HepG2 (cell line): ENCODE measurements around the gene SSR2. TPM values are rescaled to one million over a fixed set of nuclear protein-coding genes. Genes with fewer than 3 reads are reported as not detected.

Experiments
- ATF1 ChIP-seq: IDR thresholded peaks from 2 replicates; pipeline ENCODE4 v1.6.1; 2016; ENCODE audit warnings: mild to moderate bottlenecking, control low read depth
- FOSL2 ChIP-seq: sonication (generic); formaldehyde crosslinking; IDR thresholded peaks from 2 replicates; pipeline ENCODE4 v1.4.0; 2020; ENCODE audit warnings: missing genetic modification reagents
- HOXA3 ChIP-seq: sonication (generic); formaldehyde crosslinking; IDR thresholded peaks from 2 replicates; pipeline ENCODE4 v1.5.0; 2020; ENCODE audit warnings: missing genetic modification reagents
- ISX ChIP-seq: sonication (generic); formaldehyde crosslinking; conservative IDR thresholded peaks from 2 replicates; pipeline ENCODE4 v1.5.0; 2020; ENCODE audit warnings: missing genetic modification reagents
- KLF12 ChIP-seq: sonication (generic); formaldehyde crosslinking; IDR thresholded peaks from 2 replicates; pipeline ENCODE4 v1.4.0; 2020; ENCODE audit warnings: missing genetic modification reagents, borderline replicate concordance
- NCOA2 ChIP-seq: sonication (generic); formaldehyde crosslinking; IDR thresholded peaks from 2 replicates; pipeline ENCODE4 v1.8.0; 2022; ENCODE audit warnings: inconsistent platforms
- RFXAP ChIP-seq: sonication (generic); formaldehyde crosslinking; IDR thresholded peaks from 2 replicates; pipeline ENCODE4 v1.4.0; 2020; ENCODE audit warnings: missing genetic modification reagents, borderline replicate concordance
- SIX1 ChIP-seq: sonication (generic); formaldehyde crosslinking; IDR thresholded peaks from 2 replicates; pipeline ENCODE4 v1.4.0; 2020; ENCODE audit warnings: missing genetic modification reagents, borderline replicate concordance
- SMARCE1 ChIP-seq: fragments of 450-650 bp; IDR thresholded peaks from 2 replicates; pipeline ENCODE4 v1.6.1; 2017; ENCODE audit warnings: borderline replicate concordance
- U2AF1 ChIP-seq: fragments of 200-400 bp; formaldehyde crosslinking; optimal IDR thresholded peaks from 2 replicates; pipeline ENCODE3; 2017; ENCODE audit warnings: mild to moderate bottlenecking, low read depth, low read length
- ZBTB8A ChIP-seq: sonication (generic); formaldehyde crosslinking; IDR thresholded peaks from 2 replicates; pipeline ENCODE4 v1.4.0; 2020; ENCODE audit warnings: mild to moderate bottlenecking, low read depth, missing genetic modification reagents, borderline replicate concordance
- ZIK1 ChIP-seq: sonication (generic); formaldehyde crosslinking; IDR thresholded peaks from 2 replicates; pipeline ENCODE4 v1.5.0; 2020; ENCODE audit warnings: mild to moderate bottlenecking, low read depth, missing genetic modification reagents, borderline replicate concordance
- ZNF207 ChIP-seq: fragments of 450-650 bp; IDR thresholded peaks from 2 replicates; pipeline ENCODE4 v1.6.1; 2016; ENCODE audit warnings: antibody characterized with exemption, borderline replicate concordance
- ZNF382 ChIP-seq: sonication (generic); formaldehyde crosslinking; IDR thresholded peaks from 2 replicates; pipeline ENCODE4 v1.5.0; 2020; ENCODE audit warnings: missing genetic modification reagents, mild to moderate bottlenecking, borderline replicate concordance
- ZNF570 ChIP-seq: sonication (generic); formaldehyde crosslinking; IDR thresholded peaks from 2 replicates; pipeline ENCODE4 v1.4.0; 2020; ENCODE audit warnings: mild to moderate bottlenecking, missing genetic modification reagents, borderline replicate concordance
- ZNF678 ChIP-seq: sonication (generic); formaldehyde crosslinking; IDR thresholded peaks from 2 replicates; pipeline ENCODE4 v1.4.0; 2020; ENCODE audit warnings: mild to moderate bottlenecking, missing genetic modification reagents
- ZSCAN29 ChIP-seq: sonication (generic); formaldehyde crosslinking; conservative IDR thresholded peaks from 2 replicates; pipeline ENCODE4 v1.4.0; 2020; ENCODE audit warnings: mild to moderate bottlenecking, missing genetic modification reagents
- polyA plus RNA-seq, 8 experiments: library from polyadenylated mRNA; depleted of rRNA in 3 of 8; stranded (reverse) in 7 of 8; unstranded in 1 of 8; fragments of >200 nt; fragmentation: Illumina TruSeq in 4 of 8; extraction: Trizol in 4 of 8; gene quantifications; 2 replicates each; pipeline versions ENCODE4 v1.2.1 to v1.2.3, GENCODE V29; 2011 to 2016; ENCODE audit warnings: low read depth in 4 of 8, missing spikeins in 1 of 8, mixed read lengths in 1 of 8; ENCODE audit not compliant: insufficient read depth in 1 of 8
- total RNA-seq, 5 experiments: library from RNA; depleted of rRNA; stranded (reverse); fragments of >200 nt; fragmentation: Illumina TruSeq; extraction: Trizol; gene quantifications; 2 replicates each; pipeline ENCODE4 v1.2.3, GENCODE V29; 2016; ENCODE audit warnings: low read depth in 1 of 5
- TF ChIP-seq, protein P1 (sequence below): sonication (generic); formaldehyde crosslinking; IDR thresholded peaks from 2 replicates; pipeline ENCODE4 v1.5.1; 2020; ENCODE audit warnings: missing genetic modification reagents, mild to moderate bottlenecking, borderline replicate concordance
- TF ChIP-seq, protein P2 (sequence below): sonication (generic); formaldehyde crosslinking; IDR thresholded peaks from 2 replicates; pipeline ENCODE4 v1.5.0; 2020; ENCODE audit warnings: missing genetic modification reagents
- TF ChIP-seq, protein P3 (sequence below): sonication (generic); formaldehyde crosslinking; IDR thresholded peaks from 2 replicates; pipeline ENCODE4 v1.5.0; 2020; ENCODE audit warnings: missing genetic modification reagents
- TF ChIP-seq, protein P4 (sequence below): sonication (generic); formaldehyde crosslinking; IDR thresholded peaks from 2 replicates; pipeline ENCODE4 v1.5.0; 2020; ENCODE audit warnings: missing genetic modification reagents
- TF ChIP-seq, protein P5 (sequence below): sonication (generic); formaldehyde crosslinking; IDR thresholded peaks from 2 replicates; pipeline ENCODE4 v1.4.0; 2020; ENCODE audit warnings: missing genetic modification reagents
- TF ChIP-seq, protein P6 (sequence below): sonication (generic); formaldehyde crosslinking; IDR thresholded peaks from 2 replicates; pipeline ENCODE4 v1.4.0; 2020; ENCODE audit warnings: missing genetic modification reagents, borderline replicate concordance

Gene SSR2
- total and polyA plus RNA-seq, 2 of the 13 experiments (the other 11 are each of a cell fraction or from before 2014, with no cell fraction given), result 284 to 461 TPM

DNA sequence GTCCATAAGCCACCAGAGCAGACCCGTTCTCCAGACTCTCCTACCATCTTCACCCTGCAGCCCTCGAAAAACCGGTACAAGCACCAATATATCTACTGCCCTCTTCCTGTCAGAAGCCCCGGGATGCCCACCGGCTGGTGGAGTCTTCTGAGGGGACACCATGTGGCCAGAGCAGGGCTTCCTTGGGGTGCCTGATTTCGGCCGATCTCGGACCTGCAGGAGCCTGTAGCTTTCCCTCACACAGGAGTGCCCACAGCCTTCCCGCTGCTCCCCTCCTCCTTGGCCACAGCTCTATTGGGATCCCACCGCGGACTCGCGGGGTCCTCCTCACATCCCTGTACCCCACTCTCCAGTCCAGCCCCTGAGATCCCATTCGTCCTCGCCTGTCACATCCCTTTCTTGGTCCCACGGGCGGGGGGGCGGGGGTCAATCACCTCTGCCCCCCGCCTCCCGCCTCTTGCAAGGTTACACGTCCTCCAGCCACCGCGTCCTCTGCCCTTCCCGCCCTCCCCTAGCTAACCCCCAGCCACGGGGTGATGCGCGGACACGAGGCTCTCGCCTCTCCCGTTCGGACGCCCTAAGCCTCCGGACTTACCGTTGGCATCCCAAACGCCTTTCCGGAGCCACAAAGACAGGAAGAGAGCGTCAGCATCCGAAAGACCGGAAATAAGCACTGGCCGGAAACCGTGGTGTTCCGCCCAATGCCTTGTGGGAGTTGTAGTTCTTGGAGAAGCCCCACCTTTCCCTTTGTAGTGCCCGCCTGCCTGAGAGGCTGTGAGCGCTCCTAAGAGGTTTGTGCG is at the start of gene SSR2 (continued):
- TF ChIP-seq ZSCAN29 (CRISPR knock-in tag) (no peak), HOXA3 (CRISPR knock-in tag) (peak; percentile 68; the same call in 1 of the 2 replicates), SIX1 (CRISPR knock-in tag) (no peak), ZNF570 (CRISPR knock-in tag) (no peak), SMARCE1 (no peak), RFXAP (no peak), KLF12 (no peak), ZBTB8A (CRISPR knock-in tag) (no peak), ISX (CRISPR knock-in tag) (no peak), ATF1 (CRISPR knock-in tag) (peak; percentile 67), ZNF678 (CRISPR knock-in tag) (no peak), ZIK1 (CRISPR knock-in tag) (no peak), ZNF207 (no peak), FOSL2 (peak; percentile 42; the same call in 1 of the 2 replicates), ZNF382 (CRISPR knock-in tag) (no peak), U2AF1 (no peak), NCOA2 (CRISPR knock-in tag) (no peak)
- TF ChIP-seq, protein P1, sequence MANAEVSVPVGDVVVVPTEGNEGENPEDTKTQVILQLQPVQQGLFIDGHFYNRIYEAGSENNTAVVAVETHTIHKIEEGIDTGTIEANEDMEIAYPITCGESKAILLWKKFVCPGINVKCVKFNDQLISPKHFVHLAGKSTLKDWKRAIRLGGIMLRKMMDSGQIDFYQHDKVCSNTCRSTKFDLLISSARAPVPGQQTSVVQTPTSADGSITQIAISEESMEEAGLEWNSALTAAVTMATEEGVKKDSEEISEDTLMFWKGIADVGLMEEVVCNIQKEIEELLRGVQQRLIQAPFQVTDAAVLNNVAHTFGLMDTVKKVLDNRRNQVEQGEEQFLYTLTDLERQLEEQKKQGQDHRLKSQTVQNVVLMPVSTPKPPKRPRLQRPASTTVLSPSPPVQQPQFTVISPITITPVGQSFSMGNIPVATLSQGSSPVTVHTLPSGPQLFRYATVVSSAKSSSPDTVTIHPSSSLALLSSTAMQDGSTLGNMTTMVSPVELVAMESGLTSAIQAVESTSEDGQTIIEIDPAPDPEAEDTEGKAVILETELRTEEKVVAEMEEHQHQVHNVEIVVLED (CRISPR knock-in tag), result peak; percentile 64; the same call in 1 of the 2 replicates
- TF ChIP-seq, protein P2, sequence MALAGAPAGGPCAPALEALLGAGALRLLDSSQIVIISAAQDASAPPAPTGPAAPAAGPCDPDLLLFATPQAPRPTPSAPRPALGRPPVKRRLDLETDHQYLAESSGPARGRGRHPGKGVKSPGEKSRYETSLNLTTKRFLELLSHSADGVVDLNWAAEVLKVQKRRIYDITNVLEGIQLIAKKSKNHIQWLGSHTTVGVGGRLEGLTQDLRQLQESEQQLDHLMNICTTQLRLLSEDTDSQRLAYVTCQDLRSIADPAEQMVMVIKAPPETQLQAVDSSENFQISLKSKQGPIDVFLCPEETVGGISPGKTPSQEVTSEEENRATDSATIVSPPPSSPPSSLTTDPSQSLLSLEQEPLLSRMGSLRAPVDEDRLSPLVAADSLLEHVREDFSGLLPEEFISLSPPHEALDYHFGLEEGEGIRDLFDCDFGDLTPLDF (CRISPR knock-in tag), result no peak
- TF ChIP-seq, protein P3, sequence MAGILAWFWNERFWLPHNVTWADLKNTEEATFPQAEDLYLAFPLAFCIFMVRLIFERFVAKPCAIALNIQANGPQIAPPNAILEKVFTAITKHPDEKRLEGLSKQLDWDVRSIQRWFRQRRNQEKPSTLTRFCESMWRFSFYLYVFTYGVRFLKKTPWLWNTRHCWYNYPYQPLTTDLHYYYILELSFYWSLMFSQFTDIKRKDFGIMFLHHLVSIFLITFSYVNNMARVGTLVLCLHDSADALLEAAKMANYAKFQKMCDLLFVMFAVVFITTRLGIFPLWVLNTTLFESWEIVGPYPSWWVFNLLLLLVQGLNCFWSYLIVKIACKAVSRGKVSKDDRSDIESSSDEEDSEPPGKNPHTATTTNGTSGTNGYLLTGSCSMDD, result no peak
- TF ChIP-seq, protein P4, sequence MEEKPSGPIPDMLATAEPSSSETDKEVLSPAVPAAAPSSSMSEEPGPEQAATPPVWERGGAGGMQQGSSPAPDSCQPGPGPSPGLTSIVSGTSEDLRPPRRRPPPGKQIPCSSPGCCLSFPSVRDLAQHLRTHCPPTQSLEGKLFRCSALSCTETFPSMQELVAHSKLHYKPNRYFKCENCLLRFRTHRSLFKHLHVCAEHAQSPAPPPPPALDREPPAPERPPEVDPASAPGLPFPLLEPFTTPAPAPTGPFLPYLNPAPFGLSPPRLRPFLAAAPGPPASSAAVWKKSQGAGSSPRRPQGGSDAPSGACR (CRISPR knock-in tag), result no peak
- TF ChIP-seq, protein P5, sequence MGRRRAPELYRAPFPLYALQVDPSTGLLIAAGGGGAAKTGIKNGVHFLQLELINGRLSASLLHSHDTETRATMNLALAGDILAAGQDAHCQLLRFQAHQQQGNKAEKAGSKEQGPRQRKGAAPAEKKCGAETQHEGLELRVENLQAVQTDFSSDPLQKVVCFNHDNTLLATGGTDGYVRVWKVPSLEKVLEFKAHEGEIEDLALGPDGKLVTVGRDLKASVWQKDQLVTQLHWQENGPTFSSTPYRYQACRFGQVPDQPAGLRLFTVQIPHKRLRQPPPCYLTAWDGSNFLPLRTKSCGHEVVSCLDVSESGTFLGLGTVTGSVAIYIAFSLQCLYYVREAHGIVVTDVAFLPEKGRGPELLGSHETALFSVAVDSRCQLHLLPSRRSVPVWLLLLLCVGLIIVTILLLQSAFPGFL (CRISPR knock-in tag), result no peak
- TF ChIP-seq, protein P6, sequence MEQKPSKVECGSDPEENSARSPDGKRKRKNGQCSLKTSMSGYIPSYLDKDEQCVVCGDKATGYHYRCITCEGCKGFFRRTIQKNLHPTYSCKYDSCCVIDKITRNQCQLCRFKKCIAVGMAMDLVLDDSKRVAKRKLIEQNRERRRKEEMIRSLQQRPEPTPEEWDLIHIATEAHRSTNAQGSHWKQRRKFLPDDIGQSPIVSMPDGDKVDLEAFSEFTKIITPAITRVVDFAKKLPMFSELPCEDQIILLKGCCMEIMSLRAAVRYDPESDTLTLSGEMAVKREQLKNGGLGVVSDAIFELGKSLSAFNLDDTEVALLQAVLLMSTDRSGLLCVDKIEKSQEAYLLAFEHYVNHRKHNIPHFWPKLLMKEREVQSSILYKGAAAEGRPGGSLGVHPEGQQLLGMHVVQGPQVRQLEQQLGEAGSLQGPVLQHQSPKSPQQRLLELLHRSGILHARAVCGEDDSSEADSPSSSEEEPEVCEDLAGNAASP (CRISPR knock-in tag), result no peak
